SU-DHL-6 (cell line): ENCODE results near the gene TRIM66.

Source experiments
- H2AFZ ChIP-seq: fragments of 200-600 bp; sonication (generic); 2 replicates; pipeline ENCODE4 v1.6.1; 2014; ENCODE audit warnings: low read depth, mild to moderate bottlenecking, moderate library complexity, mixed read lengths, antibody characterized with exemption, low read length; ENCODE audit not compliant: severe bottlenecking
- H3F3A ChIP-seq: fragments of 200-600 bp; shearing (Covaris generic); 2 replicates; pipeline ENCODE4 v1.6.0; 2016; ENCODE audit warnings: antibody characterized with exemption, mild to moderate bottlenecking; ENCODE audit not compliant: insufficient read depth
- H3K27ac ChIP-seq: fragments of 200-600 bp; sonication (generic); 2 replicates; pipeline ENCODE4 v1.5.1; 2016; ENCODE audit warnings: low read depth, mild to moderate bottlenecking, low read length, moderate library complexity, mixed read lengths
- H3K27me3 ChIP-seq: fragments of 200-600 bp; sonication (generic), shearing (Covaris generic); 2 replicates; pipeline ENCODE4 v1.6.0; 2014; ENCODE audit warnings: mild to moderate bottlenecking, low read length
- H3K36me3 ChIP-seq: fragments of 200-600 bp; sonication (generic); 2 replicates; pipeline ENCODE4 v1.6.1; 2014; ENCODE audit warnings: mild to moderate bottlenecking, low read length, mixed read lengths
- H3K4me2 ChIP-seq: fragments of 300-600, 200-600 bp; shearing (Covaris generic), sonication (generic); 2 replicates; pipeline ENCODE4 v1.6.0; 2014; ENCODE audit warnings: low read length, low read depth, mild to moderate bottlenecking; ENCODE audit not compliant: poor library complexity, severe bottlenecking
- H3K4me3 ChIP-seq: fragments of 200-600 bp; sonication (generic); 2 replicates; pipeline ENCODE4 v1.5.1; 2014; ENCODE audit warnings: antibody characterized with exemption, low read length, mild to moderate bottlenecking, mixed read lengths; ENCODE audit not compliant: insufficient read depth, poor library complexity, severe bottlenecking
- H3K79me2 ChIP-seq: fragments of 200-600 bp; sonication (generic); 2 replicates; pipeline ENCODE4 v1.6.1; 2014; ENCODE audit warnings: mild to moderate bottlenecking, low read length, moderate library complexity; ENCODE audit not compliant: insufficient read depth
- H3K9ac ChIP-seq: fragments of 200-600 bp; sonication (generic); 2 replicates; pipeline ENCODE4 v1.7.0; 2014; ENCODE audit warnings: mild to moderate bottlenecking, low read length
- H3K9me2 ChIP-seq: fragments of 200-600 bp; sonication (generic); replicated peaks from 2 replicates; pipeline ENCODE4 v1.6.1; 2014; ENCODE audit warnings: low read length; ENCODE audit not compliant: insufficient read depth
- H3K9me3 ChIP-seq: fragments of 200-600 bp; sonication (generic); 2 replicates; pipeline ENCODE4 v1.6.1; 2014; ENCODE audit warnings: low read length, mixed read lengths; ENCODE audit not compliant: insufficient read depth
- H4K20me1 ChIP-seq: fragments of 200-600 bp; sonication (generic); 2 replicates; pipeline ENCODE4 v1.6.1; 2014; ENCODE audit warnings: low read depth, mild to moderate bottlenecking, antibody characterized with exemption, low read length, moderate library complexity, mixed read lengths
- CTCF ChIP-seq: fragments of 200-600 bp; sonication (generic); IDR thresholded peaks from one replicate; pipeline ENCODE4 v1.5.1; 2017; ENCODE audit warnings: antibody characterized with exemption, mild to moderate bottlenecking, low read length, moderate library complexity; ENCODE audit not compliant: insufficient read depth, poor library complexity, severe bottlenecking
- EZH2phosphoT487 ChIP-seq: fragments of 200-600 bp; sonication (generic), shearing (Covaris generic); conservative IDR thresholded peaks from 2 replicates; pipeline ENCODE4 v1.6.1; 2018; ENCODE audit warnings: mild to moderate bottlenecking, antibody characterized with exemption, low read length, moderate library complexity, mixed read lengths

TRIM66 gene

GRCh38 chr11:8597182-8597581, 85.3 kb downstream of the TRIM66 start:
- H2AFZ ChIP-seq, result no peak overlapping the region
- no peak overlapping the region for H3K4me3 ChIP-seq
- H3K36me3 ChIP-seq, result no peaks in the 10 kb centered on the region
- H4K20me1 ChIP-seq, result no peaks in the 10 kb centered on the region
- TF ChIP-seq CTCF, result no peak
- no peak for TF ChIP-seq EZH2phosphoT487
- no peaks in the 10 kb centered on the region for H3K27me3 ChIP-seq
- H3K9me3 ChIP-seq, result no peaks in the 10 kb centered on the region
- H3K9ac ChIP-seq, result no peak overlapping the region
- H3K79me2 ChIP-seq, result no peaks in the 10 kb centered on the region
- no peaks in the 10 kb centered on the region for H3K9me2 ChIP-seq
- H3K27ac ChIP-seq, result no peak overlapping the region
- no peak overlapping the region for H3K4me2 ChIP-seq
- H3F3A ChIP-seq, result 0 out of 2 replicates have a peak, but pooled peaks cover 5% of the 10 kb centered on the region

DNA sequence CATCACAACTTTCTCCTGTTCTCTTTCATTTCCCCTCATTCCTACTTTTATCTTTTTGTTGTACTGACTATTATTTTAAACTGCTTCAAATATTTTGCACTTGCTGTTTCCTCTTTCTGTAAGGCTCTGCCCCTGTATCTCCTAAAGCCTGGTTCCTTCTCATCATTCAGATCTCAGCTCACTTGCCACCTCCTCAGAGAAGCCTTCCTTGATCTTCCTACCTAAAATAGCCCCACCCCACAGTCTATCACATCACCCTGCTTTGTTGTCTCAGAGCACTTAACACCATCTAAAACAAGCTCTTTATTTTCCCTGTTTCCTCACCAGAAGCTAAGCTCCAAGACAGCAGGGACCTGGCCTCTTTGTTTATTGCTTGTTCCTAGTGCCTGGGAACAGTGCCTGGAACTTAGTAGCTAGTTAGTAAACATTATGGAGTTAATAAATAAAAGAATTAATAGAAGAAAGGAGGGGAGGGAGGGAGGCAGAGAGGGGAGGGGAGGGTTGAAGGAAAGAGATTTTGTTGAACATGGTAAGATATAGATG, 85.9 kb downstream of the TRIM66 start:
- Histone ChIP-seq H3K79me2 (no peaks in the 10 kb centered on the region), H3K9me2 (no peaks in the 10 kb centered on the region), H2AFZ (no peak overlapping the region), H3K36me3 (no peaks in the 10 kb centered on the region), H3K4me3 (no peak overlapping the region), H4K20me1 (no peaks in the 10 kb centered on the region), H3K4me2 (no peak overlapping the region), H3K27me3 (no peaks in the 10 kb centered on the region), H3K27ac (no peak overlapping the region), H3K9ac (no peak overlapping the region), H3K9me3 (no peaks in the 10 kb centered on the region), H3F3A (0 out of 2 replicates have a peak, but pooled peaks cover 5% of the 10 kb centered on the region)
- TF ChIP-seq CTCF (no peak), EZH2phosphoT487 (no peak)

GRCh38 chr11:8593935-8594909, 88.2 kb downstream of the TRIM66 start, which contains the start of gene STK33:
STK33 (minus strand) TSS chr11:8594228; CDS start chr11:8474905, 119,323 bp downstream.
- Histone ChIP-seq H3K36me3 (no peaks in the 10 kb centered on the region), H3F3A (0 out of 2 replicates have a peak, but pooled peaks cover 5% of the 10 kb centered on the region), H3K27ac (no peak within 1 kb of the TSS), H3K4me2 (peak within 1 kb of the TSS; percentile 81), H3K27me3 (no peaks in the 10 kb centered on the region), H3K9me3 (no peaks in the 10 kb centered on the region), H3K79me2 (no peaks in the 10 kb centered on the region), H2AFZ (peak within 1 kb of the TSS; percentile 96), H3K4me3 (peak within 1 kb of the TSS; percentile 62), H4K20me1 (no peaks in the 10 kb centered on the region), H3K9me2 (no peaks in the 10 kb centered on the region), H3K9ac (peak within 1 kb of the TSS; percentile 69)
- TF ChIP-seq EZH2phosphoT487, result no peak
- no peak for TF ChIP-seq CTCF
